Epithelial cell of prostate (primary cell): ENCODE measurements around the gene ASIC4.
A peak's percentile ranks its signal among the peaks of the same experiment; 100 is the strongest.

Experiments
- DNase-seq: peaks from one replicate; pipeline ENCODE4 v3.0.0-alpha.2; 2011; ENCODE audit warnings: low read depth, low spot score
- H3K27ac ChIP-seq: fragments of 450-650 bp; 2 replicates; pipeline ENCODE4 v1.5.1; 2017; ENCODE audit warnings: mild to moderate bottlenecking

The ASIC4 gene

GRCh38 chr2:219561179-219562048 lies 47.1 kb downstream of the ASIC4 start:
- no peak overlapping the region for H3K27ac ChIP-seq
- DNase-seq, result no peak

- no peak for DNase-seq
Measured at GRCh38 chr2:219562049-219563020, 48.1 kb downstream of the ASIC4 start.

GRCh38 chr2:219563271-219563928 lies 49.1 kb downstream of the ASIC4 start:
- H3K27ac ChIP-seq, result no peak overlapping the region
- no peak for DNase-seq

More at GRCh38 chr2:219562049-219563020, 48.1 kb downstream of the ASIC4 start:
- no peak overlapping the region for H3K27ac ChIP-seq

- DNase-seq, result no peak
- H3K27ac ChIP-seq, result no peak overlapping the region
Measured at GRCh38 chr2:219565130-219566080, 51.1 kb downstream of the ASIC4 start.

DNA sequence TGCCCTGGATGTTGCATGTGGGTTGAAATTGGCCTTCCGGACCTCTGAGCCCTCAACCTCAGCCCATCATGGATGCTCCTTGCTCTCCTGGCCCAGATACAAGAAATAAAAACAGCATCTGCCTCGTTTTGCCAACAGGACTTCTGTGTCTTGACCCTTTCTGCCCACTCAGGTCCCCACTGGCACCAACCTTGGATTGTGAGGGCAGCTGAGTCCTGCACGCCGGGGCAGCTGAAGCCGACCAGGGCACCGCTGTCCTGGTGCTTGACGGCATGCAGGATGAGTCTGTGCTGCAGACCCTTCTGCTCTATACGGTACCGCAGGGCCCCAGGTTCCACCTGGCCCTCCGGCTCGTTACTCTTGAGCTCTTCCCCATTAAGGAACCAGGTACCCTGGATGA lies 52.4 kb downstream of the ASIC4 start:
- DNase-seq, result no peak
- H3K27ac ChIP-seq, result no peak overlapping the region

DNA sequence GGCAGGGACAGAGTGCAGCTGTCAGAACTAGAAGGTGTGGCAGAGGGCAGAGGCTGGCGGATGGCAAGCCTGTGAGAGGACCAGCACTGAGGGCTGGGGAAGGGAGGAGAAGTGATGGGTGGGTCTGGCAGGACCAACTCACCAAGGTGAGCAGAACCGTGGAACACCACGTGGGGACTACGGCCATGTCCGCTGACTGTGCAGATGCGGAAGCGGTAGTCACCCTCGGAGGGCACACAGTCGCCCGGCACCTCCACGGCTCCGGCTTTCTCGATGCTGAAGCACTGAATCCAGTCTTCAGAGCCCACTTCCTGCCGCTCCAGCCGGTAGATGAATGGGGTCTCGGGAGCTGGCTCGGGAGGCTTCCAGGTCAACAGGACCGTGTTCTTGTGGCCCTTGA lies 52.8 kb downstream of the ASIC4 start:
- no peak overlapping the region for H3K27ac ChIP-seq
- DNase-seq, result no peak

DNA sequence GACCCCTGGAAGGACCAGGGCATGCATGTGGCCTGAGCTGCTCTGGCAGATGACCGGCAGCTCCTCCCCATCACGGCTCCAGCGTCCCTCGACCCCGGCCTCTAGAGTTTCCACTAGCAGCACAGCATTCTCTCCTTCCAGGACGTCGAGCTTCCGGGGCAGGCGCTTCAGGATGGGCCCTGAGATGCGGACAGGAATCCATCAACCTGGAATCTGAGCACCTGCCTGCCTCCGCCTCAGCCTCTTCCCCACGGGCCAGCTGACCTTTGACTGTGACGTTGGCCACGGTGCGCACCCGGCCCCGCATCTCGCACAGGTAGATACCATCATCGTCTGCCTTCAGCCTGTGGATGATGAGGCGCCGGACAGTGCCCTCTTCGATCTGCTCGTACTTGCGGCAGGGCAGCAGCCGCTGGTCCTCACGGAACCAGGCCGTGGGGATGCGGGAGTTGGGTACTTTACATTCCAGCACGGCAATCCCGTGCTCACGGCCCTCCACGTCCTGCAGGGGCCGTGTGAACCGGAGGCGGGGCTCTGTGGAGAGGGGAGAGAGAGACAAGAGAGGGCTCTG lies 53.6 kb downstream of the ASIC4 start:
- no peak overlapping the region for H3K27ac ChIP-seq
- DNase-seq, result no peak

DNA sequence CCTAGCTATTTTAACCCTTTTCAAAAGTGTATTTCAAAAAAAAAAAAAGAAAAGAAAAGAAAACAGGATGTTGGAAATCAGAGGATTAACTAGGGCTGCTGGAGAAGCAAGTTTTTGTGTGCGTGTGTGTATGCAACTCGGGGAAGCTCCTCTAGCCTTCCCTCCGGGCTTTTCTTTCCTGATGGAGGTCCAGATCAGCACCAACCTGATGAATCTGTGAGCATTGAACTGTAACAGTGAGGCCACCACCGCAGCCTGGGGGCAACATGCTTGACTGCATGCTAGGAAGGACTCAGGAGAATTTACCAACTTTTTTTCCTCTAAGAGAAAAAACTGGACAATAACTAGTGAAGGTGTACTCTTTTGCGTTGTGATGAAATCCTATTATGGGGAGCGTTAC lies 54.8 kb downstream of the ASIC4 start:
- DNase-seq, result no peak
- H3K27ac ChIP-seq, result no peak overlapping the region

DNA sequence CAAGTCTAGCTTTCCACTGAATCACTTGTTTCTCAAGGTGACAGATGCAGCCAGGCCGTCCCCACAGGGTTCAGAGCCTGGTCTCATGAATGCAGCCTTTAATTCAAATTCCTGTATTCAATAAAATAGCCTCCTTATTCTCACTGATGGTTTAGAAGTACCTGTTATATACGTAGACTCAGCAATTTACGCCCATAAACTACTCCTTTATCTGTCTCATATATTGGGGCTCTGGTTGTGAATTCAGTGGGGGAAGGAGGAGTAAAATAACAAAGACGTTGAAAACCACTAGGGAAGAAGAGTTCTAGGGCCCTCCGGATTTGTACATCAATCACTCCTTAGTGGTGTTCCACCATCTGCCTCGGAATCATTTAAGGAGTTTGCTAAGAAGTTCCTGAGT lies 55.4 kb downstream of the ASIC4 start:
- no peak overlapping the region for H3K27ac ChIP-seq
- no peak for DNase-seq

GRCh38 chr2:219570194-219570923 lies 56.1 kb downstream of the ASIC4 start:
- H3K27ac ChIP-seq, result peak overlapping the region; percentile 43
- no peak for DNase-seq

DNA sequence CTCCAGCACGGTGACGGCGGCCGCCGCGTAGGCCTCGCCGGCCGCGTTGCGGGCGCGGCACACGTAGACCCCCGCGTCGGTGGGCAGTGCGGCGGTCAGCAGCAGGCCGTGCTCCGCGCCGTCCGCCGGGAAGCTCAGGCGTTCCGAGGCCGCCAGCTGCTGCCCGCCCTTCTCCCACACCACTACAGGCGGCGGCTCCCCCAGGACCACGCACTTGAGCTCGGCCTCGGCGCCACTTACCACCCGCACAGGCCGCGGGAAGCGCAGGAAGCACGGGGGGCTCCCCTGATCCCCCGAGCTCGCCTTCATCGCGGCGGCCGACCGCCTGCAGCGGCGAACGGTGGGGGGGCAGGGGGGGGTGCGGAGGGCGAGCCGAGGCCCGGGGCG lies 56.6 kb downstream of the ASIC4 start:
- DNase-seq, result no peak
- H3K27ac ChIP-seq, result peak overlapping the region; percentile 43

DNA sequence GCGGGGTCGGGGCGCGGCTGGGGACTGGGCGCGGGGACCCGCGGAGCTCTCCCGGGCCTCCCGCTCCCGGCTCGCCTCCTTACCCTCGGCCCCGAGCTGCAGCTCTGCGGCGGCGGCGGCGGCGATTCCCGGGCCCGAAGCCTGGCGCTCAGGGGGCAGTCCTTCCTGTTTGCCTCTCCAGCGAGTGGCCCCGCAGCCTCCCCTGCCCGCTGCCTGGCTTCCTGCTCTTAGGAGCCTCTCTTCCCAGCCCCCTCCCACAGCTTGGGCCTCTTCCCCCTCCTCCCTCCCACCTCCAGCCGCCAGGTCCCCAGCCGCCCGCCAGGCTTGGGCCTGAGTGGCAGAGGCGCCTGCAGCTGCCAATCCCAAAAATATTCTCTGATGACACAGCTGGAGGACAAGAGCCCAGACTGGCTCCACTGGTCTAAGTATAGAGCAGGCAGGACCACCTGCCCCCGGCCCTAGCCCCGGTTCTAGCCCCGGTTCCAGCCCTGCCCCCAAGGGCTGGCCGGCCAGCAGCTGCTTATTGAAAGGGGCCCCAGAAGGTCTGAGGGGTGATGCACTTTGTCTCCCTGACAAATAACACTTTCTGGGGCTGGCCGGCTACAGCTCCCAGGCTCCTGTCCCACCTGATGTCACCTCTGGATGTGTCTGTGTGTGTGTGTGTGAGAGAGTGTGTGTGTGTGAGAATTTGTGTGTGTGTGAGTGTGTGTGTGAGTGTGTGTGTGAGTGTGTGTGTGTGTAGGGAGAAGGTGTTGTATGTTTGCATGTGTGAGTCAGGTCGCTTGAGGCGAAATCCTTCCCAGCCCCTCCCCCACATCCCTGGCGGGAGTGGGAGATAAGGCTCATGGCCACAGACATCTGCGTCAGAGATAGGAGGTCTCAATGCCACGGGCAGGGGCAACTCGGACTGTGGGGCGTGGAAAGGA lies 57.3 kb downstream of the ASIC4 start, which contains the start of gene OBSL1:
Gene OBSL1 (minus strand): TSS at position 229 of the 926 bp plus-strand sequence. CDS start 307 bp downstream, outside the sequence.
- peak; percentile 41 for DNase-seq

DNA sequence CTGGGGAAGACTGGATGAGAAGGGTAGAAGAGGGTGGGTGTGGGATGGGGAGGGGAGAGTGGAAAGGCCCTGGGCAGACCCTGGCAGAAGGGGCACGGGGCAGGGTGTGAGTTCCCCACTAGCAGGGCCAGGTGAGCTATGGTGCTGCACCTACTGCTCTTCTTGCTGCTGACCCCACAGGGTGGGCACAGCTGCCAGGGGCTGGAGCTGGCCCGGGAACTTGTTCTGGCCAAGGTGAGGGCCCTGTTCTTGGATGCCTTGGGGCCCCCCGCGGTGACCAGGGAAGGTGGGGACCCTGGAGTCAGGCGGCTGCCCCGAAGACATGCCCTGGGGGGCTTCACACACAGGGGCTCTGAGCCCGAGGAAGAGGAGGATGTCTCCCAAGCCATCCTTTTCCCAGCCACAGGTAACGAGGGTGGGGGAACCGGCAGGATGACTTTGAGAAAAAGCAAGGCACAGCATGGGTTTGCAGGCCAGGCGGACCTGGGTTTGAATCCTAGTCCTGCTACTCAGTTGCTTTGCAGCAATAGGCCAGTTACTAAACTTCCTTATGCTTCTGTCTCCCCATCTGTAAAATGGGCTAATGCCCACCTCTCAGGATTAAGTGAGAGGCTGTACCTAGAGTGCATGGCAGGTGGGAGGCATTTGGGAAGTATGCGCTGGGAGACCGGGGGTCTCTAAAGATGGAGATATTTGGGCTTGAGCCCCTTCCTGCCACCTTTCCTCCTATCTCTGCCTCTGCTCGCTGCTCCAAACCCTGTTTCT lies 58.1 kb downstream of the ASIC4 start, which contains the start of gene INHA:
Gene INHA (plus strand): TSS at position 74 of the 765 bp plus-strand sequence. CDS start 65 bp downstream, at position 139.
- peak within 1 kb of the TSS; percentile 43 for H3K27ac ChIP-seq
- no peak for DNase-seq

More for the DNA sequence above, 57.3 kb downstream of the ASIC4 start, which contains the start of gene OBSL1:
- peak within 1 kb of the TSS; percentile 43 for H3K27ac ChIP-seq

DNA sequence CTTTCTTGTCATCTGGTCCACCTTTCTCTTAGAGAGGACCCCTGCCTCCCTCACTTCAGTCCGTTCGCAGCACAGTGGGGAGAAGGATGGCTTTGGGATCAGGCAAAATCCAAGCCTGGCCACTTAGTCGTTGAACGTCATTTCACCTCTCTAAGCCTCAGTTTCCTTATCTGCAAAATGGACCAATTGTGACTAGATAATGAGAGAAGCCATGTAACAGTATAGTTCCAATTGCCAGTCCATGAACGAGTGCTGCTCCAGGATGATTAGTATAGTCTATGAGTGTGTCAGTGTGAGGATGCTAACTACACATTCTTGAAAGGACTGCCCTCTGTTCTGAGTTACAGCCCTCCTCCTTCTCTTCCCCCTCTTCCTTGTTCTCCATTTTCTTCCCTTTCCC lies 58.9 kb downstream of the ASIC4 start:
- no peak overlapping the region for H3K27ac ChIP-seq
- no peak for DNase-seq

DNA sequence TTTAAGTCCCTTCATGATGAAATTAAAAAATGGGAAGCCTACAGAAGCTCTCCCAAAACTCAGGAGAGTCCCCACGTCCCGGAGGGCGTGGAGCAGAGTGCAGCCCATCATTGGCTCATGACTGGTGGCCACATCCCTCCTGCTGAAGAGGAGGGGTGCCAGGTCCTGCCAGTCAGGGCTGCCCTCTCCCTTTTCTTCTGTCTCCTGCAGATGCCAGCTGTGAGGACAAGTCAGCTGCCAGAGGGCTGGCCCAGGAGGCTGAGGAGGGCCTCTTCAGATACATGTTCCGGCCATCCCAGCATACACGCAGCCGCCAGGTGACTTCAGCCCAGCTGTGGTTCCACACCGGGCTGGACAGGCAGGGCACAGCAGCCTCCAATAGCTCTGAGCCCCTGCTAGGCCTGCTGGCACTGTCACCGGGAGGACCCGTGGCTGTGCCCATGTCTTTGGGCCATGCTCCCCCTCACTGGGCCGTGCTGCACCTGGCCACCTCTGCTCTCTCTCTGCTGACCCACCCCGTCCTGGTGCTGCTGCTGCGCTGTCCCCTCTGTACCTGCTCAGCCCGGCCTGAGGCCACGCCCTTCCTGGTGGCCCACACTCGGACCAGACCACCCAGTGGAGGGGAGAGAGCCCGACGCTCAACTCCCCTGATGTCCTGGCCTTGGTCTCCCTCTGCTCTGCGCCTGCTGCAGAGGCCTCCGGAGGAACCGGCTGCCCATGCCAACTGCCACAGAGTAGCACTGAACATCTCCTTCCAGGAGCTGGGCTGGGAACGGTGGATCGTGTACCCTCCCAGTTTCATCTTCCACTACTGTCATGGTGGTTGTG lies 60.4 kb downstream of the ASIC4 start:
- DNase-seq, result no peak
- no peak overlapping the region for H3K27ac ChIP-seq
